ENCODE measurements around the gene CACFD1.
"Not testable (repeated sequence)": the region's sequence is repeated elsewhere in the genome, so short reads cannot be mapped to it uniquely, and the experiment has no call there.

Gene CACFD1

GRCh38 chr9:133441571-133441970 is 18.2 kb upstream of the CACFD1 start:
- DNase-seq, result no peak

- DNase-seq, result no peak
Observed at GRCh38 chr9:133443248-133443647, 16.5 kb upstream of the CACFD1 start.

- DNase-seq, result no peak
Observed at GRCh38 chr9:133443982-133444381, 15.8 kb upstream of the CACFD1 start.

- no peak for DNase-seq
Observed at GRCh38 chr9:133445293-133445969, 14.3 kb upstream of the CACFD1 start.

- DNase-seq, result no peak
Observed at GRCh38 chr9:133448487-133448972, 11.2 kb upstream of the CACFD1 start.

- DNase-seq, result no peak
Observed at GRCh38 chr9:133449760-133450159, 10.0 kb upstream of the CACFD1 start.

GRCh38 chr9:133451865-133452264 is 7.9 kb upstream of the CACFD1 start:
- DNase-seq, result not testable (repeated sequence)

GRCh38 chr9:133452562-133452961 is 7.2 kb upstream of the CACFD1 start:
- no peak for DNase-seq

GRCh38 chr9:133453651-133454050 is 6.1 kb upstream of the CACFD1 start:
- no peak for DNase-seq

GRCh38 chr9:133454325-133454724 is 5.5 kb upstream of the CACFD1 start:
- no peak for DNase-seq

GRCh38 chr9:133454943-133455673 is 4.7 kb upstream of the CACFD1 start:
- DNase-seq, result no peak

GRCh38 chr9:133455936-133456335 is 3.8 kb upstream of the CACFD1 start:
- DNase-seq, result no peak

GRCh38 chr9:133456409-133456808 is 3.4 kb upstream of the CACFD1 start:
- DNase-seq, result no peak

- DNase-seq, result no peak
Observed at GRCh38 chr9:133457233-133457632, 2.5 kb upstream of the CACFD1 start.

GRCh38 chr9:133457748-133458147 is 2.0 kb upstream of the CACFD1 start:
- DNase-seq, result no peak

- peak in 1 of 2 experiments; percentile 37 for DNase-seq
Observed at GRCh38 chr9:133458643-133459312, 1.0 kb upstream of the CACFD1 start.

GRCh38 chr9:133460405-133461175 is 812 bp downstream of the CACFD1 start:
- peak; percentile 46 to 72 for DNase-seq

GRCh38 chr9:133461975-133462374 is 2.2 kb downstream of the CACFD1 start:
- DNase-seq, result no peak

- peak; percentile 16 to 46 for DNase-seq
Observed at GRCh38 chr9:133463234-133463863, 3.6 kb downstream of the CACFD1 start.

GRCh38 chr9:133463864-133464615 is 4.3 kb downstream of the CACFD1 start:
- DNase-seq, result no peak

- DNase-seq, result no peak
Observed at GRCh38 chr9:133464638-133465037, 4.9 kb downstream of the CACFD1 start.

- no peak for DNase-seq
Observed at GRCh38 chr9:133465984-133466383, 6.2 kb downstream of the CACFD1 start.

Data from NCI-H526 (cell line).